HL-60 (cell line): ENCODE results near the gene ATP8A1.

ENCODE experiments used
- DNase-seq, 2 experiments: peaks; one replicate each; pipeline ENCODE4 v3.0.0-alpha.2; 2010 to 2020; ENCODE audit warnings: low read depth in 1 of 2, low spot score in 1 of 2
- H3K27ac ChIP-seq: fragments of 250-450 bp; sonication (Bioruptor Pico); replicated peaks from 2 replicates; pipeline ENCODE4 v1.5.1; 2020; ENCODE audit warnings: mild to moderate bottlenecking, moderate library complexity
- H3K27me3 ChIP-seq: fragments of 250-450 bp; sonication (Bioruptor Pico); 2 replicates; pipeline ENCODE4 v1.5.1; 2021; ENCODE audit warnings: mild to moderate bottlenecking, moderate library complexity; ENCODE audit not compliant: insufficient read depth, poor library complexity, severe bottlenecking
- H3K4me3 ChIP-seq: replicated peaks from 2 replicates; pipeline ENCODE4 v1.5.1; 2011; ENCODE audit warnings: mild to moderate bottlenecking, control low read depth, low read length; ENCODE audit not compliant: insufficient read depth
- GABPA ChIP-seq: IDR thresholded peaks from 2 replicates; pipeline ENCODE4 v1.6.1; 2012; ENCODE audit warnings: low read depth
- POLR2AphosphoS5 ChIP-seq: IDR thresholded peaks from 2 replicates; pipeline ENCODE4 v1.6.1; 2012; ENCODE audit warnings: low read depth
- SPI1 ChIP-seq: IDR thresholded peaks from 2 replicates; pipeline ENCODE4 v1.6.1; 2012; ENCODE audit warnings: low read depth, mild to moderate bottlenecking, borderline replicate concordance
- TF ChIP-seq, protein P1 (sequence below): IDR thresholded peaks from 2 replicates; pipeline ENCODE4 v1.6.1; 2012; ENCODE audit warnings: low read depth; ENCODE audit not compliant: insufficient replicate concordance
- TF ChIP-seq, protein P2 (sequence below): IDR thresholded peaks from one replicate; pipeline ENCODE4 v1.5.1; 2011; ENCODE audit warnings: low read length, control low read depth, inconsistent platforms; ENCODE audit not compliant: insufficient read depth

ATP8A1 gene

DNA sequence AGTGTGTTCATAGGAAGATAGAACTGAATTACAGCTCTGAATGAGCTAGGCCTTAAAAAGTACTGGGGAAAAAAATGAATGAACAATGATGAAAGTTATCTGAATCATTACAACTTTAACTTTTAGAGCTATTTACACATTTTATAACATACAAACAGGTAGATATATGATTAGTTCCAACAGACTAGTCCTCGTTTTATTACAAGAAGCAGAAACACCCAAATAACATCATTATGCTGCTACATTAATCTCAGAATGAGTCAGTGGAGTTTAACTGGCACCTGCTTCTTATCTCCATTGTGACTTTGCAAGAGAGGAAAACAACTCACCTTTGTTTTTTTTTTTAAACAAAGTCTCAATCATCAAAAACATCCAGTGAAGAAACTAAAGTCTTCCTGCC lies 15.2 kb downstream of the ATP8A1 start:
- no peak for DNase-seq
- Histone ChIP-seq H3K27me3 (no peaks in the 10 kb centered on the region), H3K27ac (no peak overlapping the region), H3K4me3 (no peak overlapping the region)
- TF ChIP-seq GABPA = no peak
- TF ChIP-seq POLR2AphosphoS5 = no peak
- TF ChIP-seq SPI1 = no peak
- TF ChIP-seq, protein P1, sequence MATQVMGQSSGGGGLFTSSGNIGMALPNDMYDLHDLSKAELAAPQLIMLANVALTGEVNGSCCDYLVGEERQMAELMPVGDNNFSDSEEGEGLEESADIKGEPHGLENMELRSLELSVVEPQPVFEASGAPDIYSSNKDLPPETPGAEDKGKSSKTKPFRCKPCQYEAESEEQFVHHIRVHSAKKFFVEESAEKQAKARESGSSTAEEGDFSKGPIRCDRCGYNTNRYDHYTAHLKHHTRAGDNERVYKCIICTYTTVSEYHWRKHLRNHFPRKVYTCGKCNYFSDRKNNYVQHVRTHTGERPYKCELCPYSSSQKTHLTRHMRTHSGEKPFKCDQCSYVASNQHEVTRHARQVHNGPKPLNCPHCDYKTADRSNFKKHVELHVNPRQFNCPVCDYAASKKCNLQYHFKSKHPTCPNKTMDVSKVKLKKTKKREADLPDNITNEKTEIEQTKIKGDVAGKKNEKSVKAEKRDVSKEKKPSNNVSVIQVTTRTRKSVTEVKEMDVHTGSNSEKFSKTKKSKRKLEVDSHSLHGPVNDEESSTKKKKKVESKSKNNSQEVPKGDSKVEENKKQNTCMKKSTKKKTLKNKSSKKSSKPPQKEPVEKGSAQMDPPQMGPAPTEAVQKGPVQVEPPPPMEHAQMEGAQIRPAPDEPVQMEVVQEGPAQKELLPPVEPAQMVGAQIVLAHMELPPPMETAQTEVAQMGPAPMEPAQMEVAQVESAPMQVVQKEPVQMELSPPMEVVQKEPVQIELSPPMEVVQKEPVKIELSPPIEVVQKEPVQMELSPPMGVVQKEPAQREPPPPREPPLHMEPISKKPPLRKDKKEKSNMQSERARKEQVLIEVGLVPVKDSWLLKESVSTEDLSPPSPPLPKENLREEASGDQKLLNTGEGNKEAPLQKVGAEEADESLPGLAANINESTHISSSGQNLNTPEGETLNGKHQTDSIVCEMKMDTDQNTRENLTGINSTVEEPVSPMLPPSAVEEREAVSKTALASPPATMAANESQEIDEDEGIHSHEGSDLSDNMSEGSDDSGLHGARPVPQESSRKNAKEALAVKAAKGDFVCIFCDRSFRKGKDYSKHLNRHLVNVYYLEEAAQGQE = no peak
- TF ChIP-seq, protein P2, sequence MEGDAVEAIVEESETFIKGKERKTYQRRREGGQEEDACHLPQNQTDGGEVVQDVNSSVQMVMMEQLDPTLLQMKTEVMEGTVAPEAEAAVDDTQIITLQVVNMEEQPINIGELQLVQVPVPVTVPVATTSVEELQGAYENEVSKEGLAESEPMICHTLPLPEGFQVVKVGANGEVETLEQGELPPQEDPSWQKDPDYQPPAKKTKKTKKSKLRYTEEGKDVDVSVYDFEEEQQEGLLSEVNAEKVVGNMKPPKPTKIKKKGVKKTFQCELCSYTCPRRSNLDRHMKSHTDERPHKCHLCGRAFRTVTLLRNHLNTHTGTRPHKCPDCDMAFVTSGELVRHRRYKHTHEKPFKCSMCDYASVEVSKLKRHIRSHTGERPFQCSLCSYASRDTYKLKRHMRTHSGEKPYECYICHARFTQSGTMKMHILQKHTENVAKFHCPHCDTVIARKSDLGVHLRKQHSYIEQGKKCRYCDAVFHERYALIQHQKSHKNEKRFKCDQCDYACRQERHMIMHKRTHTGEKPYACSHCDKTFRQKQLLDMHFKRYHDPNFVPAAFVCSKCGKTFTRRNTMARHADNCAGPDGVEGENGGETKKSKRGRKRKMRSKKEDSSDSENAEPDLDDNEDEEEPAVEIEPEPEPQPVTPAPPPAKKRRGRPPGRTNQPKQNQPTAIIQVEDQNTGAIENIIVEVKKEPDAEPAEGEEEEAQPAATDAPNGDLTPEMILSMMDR = no peak

DNA sequence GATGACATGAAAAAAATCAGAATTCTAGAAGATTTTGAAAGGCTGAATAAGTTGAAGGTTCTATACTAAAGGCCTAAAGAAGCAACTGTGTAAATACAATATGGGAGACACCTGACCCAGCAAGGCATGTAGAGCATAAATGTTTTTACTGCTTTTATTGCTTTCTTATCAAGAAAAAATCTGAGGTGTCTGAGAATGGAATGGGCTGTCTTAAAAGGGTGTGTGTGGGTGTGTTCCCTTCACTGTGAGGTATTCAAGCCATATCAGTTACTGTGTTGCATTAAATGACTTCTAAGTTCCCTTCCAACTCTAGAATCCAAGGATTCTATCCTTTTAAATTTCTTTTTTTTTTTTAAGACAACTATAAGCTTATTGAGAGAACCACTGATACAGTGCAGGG lies 15.7 kb downstream of the ATP8A1 start:
- TF ChIP-seq, protein P2 = no peak
- TF ChIP-seq POLR2AphosphoS5 (no peak), SPI1 (no peak), GABPA (no peak)
- TF ChIP-seq, protein P1 = no peak
- DNase-seq = no peak
- Histone ChIP-seq H3K27ac (no peak overlapping the region), H3K4me3 (no peak overlapping the region), H3K27me3 (no peaks in the 10 kb centered on the region)

DNA sequence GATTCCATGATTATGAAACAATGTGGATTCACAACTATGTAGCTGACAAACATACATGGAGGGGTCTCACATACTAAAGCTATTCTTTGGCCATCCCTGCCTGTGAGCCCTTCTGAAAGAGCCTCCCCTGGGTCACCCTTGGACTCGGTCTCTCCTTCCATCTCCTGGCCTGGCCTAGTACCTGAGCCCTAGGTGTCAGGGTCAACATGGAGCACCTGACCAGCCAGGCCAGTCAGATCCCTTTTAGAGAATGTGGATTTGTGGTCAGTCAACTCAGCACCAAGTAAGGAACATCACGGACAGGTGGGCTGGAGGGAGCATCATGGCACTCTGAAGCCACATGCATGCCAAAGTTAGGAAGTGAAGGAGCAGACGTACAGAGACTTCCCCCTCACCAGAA lies 16.3 kb downstream of the ATP8A1 start:
- Histone ChIP-seq H3K27ac (no peak overlapping the region), H3K4me3 (no peak overlapping the region), H3K27me3 (no peaks in the 10 kb centered on the region)
- TF ChIP-seq GABPA = no peak
- no peak for TF ChIP-seq POLR2AphosphoS5
- TF ChIP-seq, protein P1 = no peak
- TF ChIP-seq SPI1 = no peak
- TF ChIP-seq, protein P2 = no peak
- DNase-seq = no peak
